Measurements from ENCODE around the gene CTNNA2. TPM values are rescaled to one million over a fixed set of nuclear protein-coding genes. Genes with fewer than 3 reads are reported as not detected.

CTNNA2 gene
- total RNA-seq, 2 experiments from 2014 or later, result not detected

DNA sequence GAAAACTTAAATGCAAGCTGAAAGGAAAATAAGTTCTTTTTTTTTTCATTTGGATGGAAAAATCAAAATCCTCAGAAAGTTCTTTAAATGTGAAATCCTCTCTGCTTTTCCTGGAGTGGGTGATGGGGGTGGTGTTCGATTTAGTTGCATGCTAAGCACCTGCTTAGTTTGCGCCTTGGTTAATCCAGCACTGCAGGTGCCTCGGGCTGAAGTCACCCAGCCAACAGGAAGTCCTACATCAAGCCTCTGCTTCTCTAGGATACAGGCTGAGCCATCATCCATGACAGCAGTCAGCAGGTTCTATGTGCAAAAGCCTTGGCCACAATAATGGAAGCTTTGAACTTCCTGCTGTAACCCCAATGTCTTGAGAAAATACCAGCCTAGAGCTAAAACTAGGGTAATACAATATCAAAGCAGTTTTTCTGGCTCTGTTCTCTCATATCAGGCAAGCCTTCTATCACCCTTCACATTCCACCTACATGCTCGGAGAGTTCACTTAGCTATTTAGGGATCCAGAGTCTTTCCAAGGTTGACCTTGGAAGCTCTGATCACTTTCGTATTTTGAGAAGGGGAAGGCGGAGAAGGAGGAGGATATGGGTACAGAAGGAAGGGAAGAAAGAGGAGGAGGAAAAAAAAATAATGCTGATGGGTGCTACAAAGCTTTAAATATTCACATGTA lies 907.8 kb downstream of the CTNNA2 start:
- CTCF ChIA-PET, result interaction anchor here (0.6 kb wide), 1 partner anchor 1047 kb away, joined by 3 read pairs; no protein-coding TSS in a partner anchor
- DNase-seq, result no peak
- Mint-ChIP-seq H3K27ac (no peak overlapping the region), H3K4me1 (no peaks in the 10 kb centered on the region), H3K36me3 (ENCODE audit: low read depth) (no peaks in the 10 kb centered on the region), H3K27me3 (no peaks in the 10 kb centered on the region), H3K4me3 (no peak overlapping the region), H3K9me3 (peaks cover 4% of the 10 kb centered on the region)
- POLR2A ChIA-PET, result no interaction called here

DNA sequence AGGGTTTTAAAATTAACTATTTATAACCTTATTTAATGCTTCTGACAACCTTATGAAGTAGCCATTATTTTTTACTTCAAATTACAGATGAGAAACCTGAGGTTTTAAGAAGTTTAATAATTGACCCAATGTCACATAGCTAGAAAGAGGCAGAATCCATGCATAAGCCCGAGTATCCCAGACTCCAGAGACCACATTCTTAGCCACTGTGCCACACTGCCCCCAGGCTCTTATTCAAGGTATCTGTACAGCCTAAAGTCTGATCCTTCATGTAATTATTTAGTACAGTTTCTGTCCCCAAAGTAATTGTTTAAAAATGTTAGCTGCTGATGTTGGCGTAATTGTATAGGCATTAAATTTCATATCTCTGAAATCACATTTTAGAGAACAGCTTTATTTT lies 916.4 kb downstream of the CTNNA2 start:
- ChIA-PET CTCF (no interaction called here), POLR2A (no interaction called here)
- Mint-ChIP-seq H3K9me3 (no peaks in the 10 kb centered on the region), H3K27me3 (no peaks in the 10 kb centered on the region), H3K36me3 (ENCODE audit: low read depth) (no peaks in the 10 kb centered on the region), H3K4me3 (no peak overlapping the region), H3K27ac (no peak overlapping the region), H3K4me1 (no peaks in the 10 kb centered on the region)
- DNase-seq, result no peak

- DNase-seq, result no peak
- ChIA-PET POLR2A (no interaction called here), CTCF (no interaction called here)
- Mint-ChIP-seq H3K27me3 (no peaks in the 10 kb centered on the region), H3K4me1 (no peaks in the 10 kb centered on the region), H3K27ac (no peak overlapping the region), H3K36me3 (ENCODE audit: low read depth) (no peaks in the 10 kb centered on the region), H3K4me3 (no peak overlapping the region), H3K9me3 (peaks cover 3% of the 10 kb centered on the region)
Observed at GRCh38 chr2:80437959-80438358, 925.1 kb downstream of the CTNNA2 start.

DNA sequence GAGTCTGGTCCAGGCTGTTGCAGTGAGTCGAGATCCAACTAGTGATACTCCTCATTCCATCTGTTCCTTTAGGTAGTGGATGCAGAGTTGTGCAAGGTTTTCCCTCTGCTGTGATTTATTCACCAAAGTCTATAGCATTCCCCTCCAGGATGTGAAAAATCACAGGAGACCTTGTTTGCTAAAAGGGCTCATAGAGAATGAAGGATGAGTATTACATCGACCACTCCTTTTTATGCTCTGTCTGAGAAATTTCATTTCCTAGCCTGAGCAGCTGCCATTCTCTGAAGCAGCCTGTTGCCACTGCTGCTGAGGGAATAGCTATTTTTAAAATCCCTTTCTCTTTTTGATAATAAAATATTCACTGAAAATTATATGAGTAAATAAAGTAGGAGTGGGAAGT lies 925.8 kb downstream of the CTNNA2 start:
- H3K36me3 Mint-ChIP-seq (ENCODE audit: low read depth), result no peaks in the 10 kb centered on the region
- peaks cover 6% of the 10 kb centered on the region for H3K9me3 Mint-ChIP-seq
- H3K4me1 Mint-ChIP-seq, result no peaks in the 10 kb centered on the region
- POLR2A ChIA-PET, result no interaction called here
- no peaks in the 10 kb centered on the region for H3K27me3 Mint-ChIP-seq
- DNase-seq, result no peak
- CTCF ChIA-PET, result no interaction called here
- no peak overlapping the region for H3K27ac Mint-ChIP-seq
- no peak overlapping the region for H3K4me3 Mint-ChIP-seq

- DNase-seq, result no peak
- no peaks in the 10 kb centered on the region for H3K36me3 Mint-ChIP-seq (ENCODE audit: low read depth)
Observed at GRCh38 chr2:80454628-80455027, 941.8 kb downstream of the CTNNA2 start.

DNA sequence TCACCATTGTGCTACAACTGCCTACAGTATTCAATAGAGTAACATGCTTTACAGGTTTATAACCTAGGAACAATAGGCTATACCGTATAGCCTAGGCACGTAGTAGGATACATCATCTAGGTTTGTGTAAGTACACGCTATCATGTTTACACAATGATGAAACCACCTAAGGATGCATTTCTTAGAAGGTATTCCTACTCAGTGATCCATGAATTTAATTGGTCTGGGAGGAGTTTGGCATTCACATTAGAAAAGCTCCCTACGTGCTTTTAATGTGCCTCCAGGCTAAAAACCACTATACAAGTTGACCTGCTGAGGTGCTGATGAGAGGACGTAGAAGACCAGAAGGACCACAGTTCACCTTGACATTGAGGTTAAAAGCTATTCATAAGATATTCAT lies 946.2 kb downstream of the CTNNA2 start:
- POLR2A ChIA-PET, result no interaction called here
- no peak overlapping the region for H3K4me3 Mint-ChIP-seq
- CTCF ChIA-PET, result no interaction called here
- no peaks in the 10 kb centered on the region for H3K4me1 Mint-ChIP-seq
- H3K9me3 Mint-ChIP-seq, result peaks cover 2% of the 10 kb centered on the region
- no peak for DNase-seq
- H3K36me3 Mint-ChIP-seq (ENCODE audit: low read depth), result no peaks in the 10 kb centered on the region
- no peak overlapping the region for H3K27ac Mint-ChIP-seq
- H3K27me3 Mint-ChIP-seq, result no peaks in the 10 kb centered on the region

More at GRCh38 chr2:80454628-80455027, 941.8 kb downstream of the CTNNA2 start:
- H3K9me3 Mint-ChIP-seq, result peaks cover 2% of the 10 kb centered on the region
- no peak overlapping the region for H3K27ac Mint-ChIP-seq
- H3K4me3 Mint-ChIP-seq, result no peak overlapping the region
- ChIA-PET POLR2A (no interaction called here), CTCF (interaction anchor here (0.6 kb wide), 1 partner anchor 1976 kb away, joined by 4 read pairs; no protein-coding TSS in a partner anchor)
- H3K27me3 Mint-ChIP-seq, result no peaks in the 10 kb centered on the region
- no peaks in the 10 kb centered on the region for H3K4me1 Mint-ChIP-seq

DNA sequence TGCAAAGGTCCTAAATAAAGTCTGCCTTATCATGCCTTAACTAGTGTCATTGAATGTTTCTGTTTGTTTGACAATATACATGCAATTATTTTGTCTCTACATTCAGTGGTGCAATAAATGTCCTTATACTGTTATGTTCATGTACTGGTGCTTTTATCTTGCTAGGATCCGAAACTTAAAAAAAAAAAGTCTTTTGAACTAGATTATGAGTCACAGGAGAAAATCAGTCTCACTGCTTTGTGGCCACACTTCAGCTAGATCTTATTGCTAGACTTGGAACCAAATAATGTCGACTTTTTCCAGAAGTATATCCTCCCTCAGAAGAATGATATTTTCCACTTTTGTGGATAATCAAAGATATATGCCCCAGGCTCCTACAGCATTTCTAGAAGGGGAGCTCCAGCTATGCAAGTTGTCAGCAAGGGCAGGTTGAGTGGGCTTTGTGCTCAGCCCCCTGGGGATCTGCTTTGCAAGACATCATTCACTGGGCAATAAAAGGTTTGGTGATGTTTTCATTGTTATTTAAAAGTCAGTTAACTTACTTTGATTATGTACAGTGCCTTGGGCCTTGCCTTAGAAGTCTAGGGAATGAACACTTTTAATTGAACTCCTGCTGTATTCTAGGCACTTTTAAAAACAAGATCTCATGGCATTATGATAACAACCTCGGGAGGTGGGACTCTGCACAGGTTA lies 948.8 kb downstream of the CTNNA2 start:
- no peaks in the 10 kb centered on the region for H3K27me3 Mint-ChIP-seq
- no peaks in the 10 kb centered on the region for H3K4me1 Mint-ChIP-seq
- ChIA-PET CTCF (interaction anchor here (0.7 kb wide), 1 partner anchor 35 kb away, joined by 4 read pairs; no protein-coding TSS in a partner anchor), POLR2A (no interaction called here)
- H3K36me3 Mint-ChIP-seq (ENCODE audit: low read depth), result no peaks in the 10 kb centered on the region
- no peak overlapping the region for H3K27ac Mint-ChIP-seq
- no peak overlapping the region for H3K4me3 Mint-ChIP-seq
- peaks cover 3% of the 10 kb centered on the region for H3K9me3 Mint-ChIP-seq
- DNase-seq, result no peak

GRCh38 chr2:80462654-80463053 lies 949.8 kb downstream of the CTNNA2 start:
- Mint-ChIP-seq H3K4me3 (no peak overlapping the region), H3K9me3 (peaks cover 3% of the 10 kb centered on the region), H3K27ac (no peak overlapping the region), H3K36me3 (ENCODE audit: low read depth) (no peaks in the 10 kb centered on the region), H3K27me3 (no peaks in the 10 kb centered on the region), H3K4me1 (no peaks in the 10 kb centered on the region)
- POLR2A ChIA-PET, result no interaction called here
- DNase-seq, result no peak
- CTCF ChIA-PET, result no interaction called here

GRCh38 chr2:80464275-80464674 lies 951.4 kb downstream of the CTNNA2 start:
- POLR2A ChIA-PET, result no interaction called here
- no peaks in the 10 kb centered on the region for H3K27me3 Mint-ChIP-seq

DNA sequence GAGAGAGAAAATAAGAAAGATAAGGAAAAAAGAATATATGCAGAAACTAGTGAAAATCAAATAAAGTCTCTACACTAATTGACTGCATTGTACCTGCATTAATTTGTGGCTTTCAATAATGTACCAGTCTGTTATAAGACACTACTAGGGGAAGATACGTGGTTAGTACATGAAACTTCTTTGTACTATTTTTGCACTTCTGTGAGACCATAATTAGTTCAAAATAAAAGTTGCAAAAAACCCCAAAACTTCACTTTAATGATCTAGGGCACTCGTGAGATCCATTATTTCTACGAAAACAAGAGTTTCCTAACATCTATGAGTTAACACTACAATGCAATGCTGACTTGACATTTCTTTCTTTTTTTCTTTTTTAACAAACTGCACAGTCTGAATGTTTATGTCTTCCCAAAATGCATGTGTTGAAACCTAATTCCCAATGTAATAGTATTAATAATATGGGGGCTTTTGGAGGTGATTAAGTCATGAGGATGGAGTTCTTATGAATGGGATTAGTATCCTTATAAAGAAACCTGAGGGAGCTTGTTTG lies 954.5 kb downstream of the CTNNA2 start:
- DNase-seq, result no peak
- Mint-ChIP-seq H3K9me3 (peaks cover 7% of the 10 kb centered on the region), H3K27ac (no peak overlapping the region), H3K36me3 (ENCODE audit: low read depth) (no peaks in the 10 kb centered on the region), H3K4me1 (no peaks in the 10 kb centered on the region), H3K27me3 (no peaks in the 10 kb centered on the region), H3K4me3 (no peak overlapping the region)
- ChIA-PET CTCF (no interaction called here), POLR2A (no interaction called here)

More at GRCh38 chr2:80464275-80464674, 951.4 kb downstream of the CTNNA2 start:
- Mint-ChIP-seq H3K4me3 (no peak overlapping the region), H3K9me3 (peaks cover 3% of the 10 kb centered on the region), H3K36me3 (ENCODE audit: low read depth) (no peaks in the 10 kb centered on the region), H3K4me1 (no peaks in the 10 kb centered on the region), H3K27ac (no peak overlapping the region)
- no peak for DNase-seq
- CTCF ChIA-PET, result no interaction called here

- H3K9me3 Mint-ChIP-seq, result peaks cover 7% of the 10 kb centered on the region
- H3K27me3 Mint-ChIP-seq, result no peaks in the 10 kb centered on the region
- no peak overlapping the region for H3K27ac Mint-ChIP-seq
- no peaks in the 10 kb centered on the region for H3K4me1 Mint-ChIP-seq
- H3K4me3 Mint-ChIP-seq, result no peak overlapping the region
- CTCF ChIA-PET, result no interaction called here
- no peaks in the 10 kb centered on the region for H3K36me3 Mint-ChIP-seq (ENCODE audit: low read depth)
- no peak for DNase-seq
- POLR2A ChIA-PET, result no interaction called here
Observed at GRCh38 chr2:80469428-80469827, 956.6 kb downstream of the CTNNA2 start.

GRCh38 chr2:80473069-80473468 lies 960.2 kb downstream of the CTNNA2 start:
- Mint-ChIP-seq H3K27me3 (no peaks in the 10 kb centered on the region), H3K27ac (no peak overlapping the region), H3K36me3 (ENCODE audit: low read depth) (no peaks in the 10 kb centered on the region), H3K9me3 (peaks cover 6% of the 10 kb centered on the region), H3K4me3 (no peak overlapping the region), H3K4me1 (no peaks in the 10 kb centered on the region)
- ChIA-PET POLR2A (no interaction called here), CTCF (no interaction called here)
- no peak for DNase-seq

DNA sequence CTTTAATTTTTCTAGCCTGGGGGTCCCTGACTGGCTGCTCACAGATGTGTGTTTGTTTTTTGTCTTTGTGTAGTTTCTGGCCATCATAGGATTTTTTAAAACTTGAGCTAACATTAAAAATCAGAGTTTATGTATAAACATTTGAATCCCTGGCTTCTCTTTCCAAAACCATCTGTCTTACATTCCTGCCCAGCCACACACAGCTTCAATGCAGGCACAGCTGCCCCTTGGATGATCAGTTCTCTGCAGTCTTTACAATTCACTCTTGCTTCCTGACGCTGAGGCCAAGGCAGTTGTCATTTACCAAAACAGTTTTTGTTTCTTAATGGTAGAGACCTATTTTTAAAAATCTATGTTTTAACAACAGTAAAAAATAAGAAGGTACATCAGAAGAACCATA lies 960.9 kb downstream of the CTNNA2 start:
- CTCF ChIA-PET, result no interaction called here
- H3K36me3 Mint-ChIP-seq (ENCODE audit: low read depth), result no peaks in the 10 kb centered on the region

More for the DNA sequence above, 960.9 kb downstream of the CTNNA2 start:
- H3K27ac Mint-ChIP-seq, result no peak overlapping the region
- no peak overlapping the region for H3K4me3 Mint-ChIP-seq
- no peak for DNase-seq
- H3K9me3 Mint-ChIP-seq, result peaks cover 6% of the 10 kb centered on the region
- POLR2A ChIA-PET, result no interaction called here
- no peaks in the 10 kb centered on the region for H3K27me3 Mint-ChIP-seq
- H3K4me1 Mint-ChIP-seq, result no peaks in the 10 kb centered on the region
